Natural killer cell (primary cell): Measurements from ENCODE around the gene ETNK2. TPM values are rescaled to one million over a fixed set of nuclear protein-coding genes. Genes with fewer than 3 reads are reported as not detected.

Experiments
- ATAC-seq, 3 donors: fragments of 150-1000 bp in 2 of 3; fragments of 200-7000 bp in 1 of 3; cut with Tn5 transposase; 1 replicate in 1 of 3; 2 replicates in 2 of 3; pipeline ENCODE4 v1.10.0; 2021; ENCODE audit warnings: mild to moderate bottlenecking in 2 of 3, moderate library complexity in 2 of 3
- DNase-seq, 2 donors: peaks; one replicate each; pipeline versions ENCODE4 v3.0.0 to v3.0.0-alpha.2; 2013 to 2021; ENCODE audit warnings: mixed read lengths in 1 of 2
- H3K27ac ChIP-seq: one replicate; pipeline ENCODE4 v1.5.1; 2013; ENCODE audit warnings: mild to moderate bottlenecking, low read length
- H3K27me3 ChIP-seq: one replicate; pipeline ENCODE4 v1.6.1; 2013; ENCODE audit warnings: low read length; ENCODE audit not compliant: control insufficient read depth, insufficient read depth
- H3K36me3 ChIP-seq: one replicate; pipeline ENCODE4 v1.6.1; 2013; ENCODE audit warnings: low read length; ENCODE audit not compliant: control insufficient read depth, insufficient read depth
- H3K4me1 ChIP-seq: one replicate; pipeline ENCODE4 v1.6.1; 2013; ENCODE audit warnings: low read length; ENCODE audit not compliant: control insufficient read depth, insufficient read depth
- H3K4me3 ChIP-seq: one replicate; pipeline ENCODE4 v1.5.1; 2013; ENCODE audit warnings: low read length
- H3K9me3 ChIP-seq: one replicate; pipeline ENCODE4 v1.6.1; 2013; ENCODE audit warnings: low read length; ENCODE audit not compliant: control insufficient read depth, insufficient read depth
- H3K27ac Mint-ChIP-seq, 2 donors: one replicate each; pipeline ENCODE4 v1.8.0; 2022; ENCODE audit warnings: mild to moderate bottlenecking in 2 of 2, mixed read lengths in 2 of 2, moderate library complexity in 1 of 2
- H3K27me3 Mint-ChIP-seq, 2 donors: one replicate each; pipeline ENCODE4 v1.8.0; 2022; ENCODE audit warnings: low read depth in 2 of 2, mixed read lengths in 2 of 2
- H3K36me3 Mint-ChIP-seq: one replicate; pipeline ENCODE4 v1.8.0; 2022; ENCODE audit warnings: mixed read lengths
- H3K4me1 Mint-ChIP-seq, 2 donors: one replicate each; pipeline ENCODE4 v1.8.0; 2022; ENCODE audit warnings: mixed read lengths in 2 of 2
- H3K4me3 Mint-ChIP-seq: one replicate; pipeline ENCODE4 v1.8.0; 2022; ENCODE audit warnings: mild to moderate bottlenecking, moderate library complexity, mixed read lengths
- H3K9me3 Mint-ChIP-seq, 2 donors: one replicate each; pipeline ENCODE4 v1.8.0; 2022; ENCODE audit warnings: mixed read lengths in 2 of 2
- WGBS: methylation state at CpG from one replicate; pipeline ENCODE4 v1.1.7; 2013; ENCODE audit warnings: missing lambda C conversion rate; ENCODE audit not compliant: insufficient coverage; 5-methylcytosine and 5-hydroxymethylcytosine counted together
- intact Hi-C: fragments of 100-400 bp; cut with micrococcal nuclease; formaldehyde crosslinking; loops from one replicate; pipeline ENCODE4 v1.14.2; 2022
- total RNA-seq, 4 donors: library from RNA; stranded (reverse); fragments of 120-200 nt in 1 of 4; gene quantifications; one replicate each; pipeline versions ENCODE4 v1.2.3 to v1.2.4, GENCODE V29; 2013 to 2022
- TF ChIP-seq, protein P1 (sequence below): fragments of 200-600 bp; IDR thresholded peaks from one replicate; pipeline ENCODE4 v1.8.0; 2022; ENCODE audit warnings: antibody characterized with exemption

Gene ETNK2
- total RNA-seq, 3 donors from 2014 or later (not counting 1 experiment from before 2014, with no cell fraction given) = 5.1 to 5.8 (median 5.5) TPM

- H3K27me3 Mint-ChIP-seq = no peaks in the 10 kb centered on the region
- no peaks in the 10 kb centered on the region for H3K27me3 ChIP-seq
- no peak for ATAC-seq
- H3K4me3 Mint-ChIP-seq = no peak overlapping the region
- peaks cover 13 to 25% of the 10 kb centered on the region in 2 donors for H3K4me1 Mint-ChIP-seq
- no peaks in the 10 kb centered on the region for H3K9me3 Mint-ChIP-seq
- H3K4me3 ChIP-seq = no peak overlapping the region
- peaks cover 8% of the 10 kb centered on the region for H3K36me3 ChIP-seq
- no peak for DNase-seq
- H3K4me1 ChIP-seq = peaks cover 8% of the 10 kb centered on the region
- intact Hi-C loops = no loop called here
- H3K27ac ChIP-seq = no peak overlapping the region
- H3K9me3 ChIP-seq = no peaks in the 10 kb centered on the region
- H3K36me3 Mint-ChIP-seq = no peaks in the 10 kb centered on the region
- TF ChIP-seq, protein P1, sequence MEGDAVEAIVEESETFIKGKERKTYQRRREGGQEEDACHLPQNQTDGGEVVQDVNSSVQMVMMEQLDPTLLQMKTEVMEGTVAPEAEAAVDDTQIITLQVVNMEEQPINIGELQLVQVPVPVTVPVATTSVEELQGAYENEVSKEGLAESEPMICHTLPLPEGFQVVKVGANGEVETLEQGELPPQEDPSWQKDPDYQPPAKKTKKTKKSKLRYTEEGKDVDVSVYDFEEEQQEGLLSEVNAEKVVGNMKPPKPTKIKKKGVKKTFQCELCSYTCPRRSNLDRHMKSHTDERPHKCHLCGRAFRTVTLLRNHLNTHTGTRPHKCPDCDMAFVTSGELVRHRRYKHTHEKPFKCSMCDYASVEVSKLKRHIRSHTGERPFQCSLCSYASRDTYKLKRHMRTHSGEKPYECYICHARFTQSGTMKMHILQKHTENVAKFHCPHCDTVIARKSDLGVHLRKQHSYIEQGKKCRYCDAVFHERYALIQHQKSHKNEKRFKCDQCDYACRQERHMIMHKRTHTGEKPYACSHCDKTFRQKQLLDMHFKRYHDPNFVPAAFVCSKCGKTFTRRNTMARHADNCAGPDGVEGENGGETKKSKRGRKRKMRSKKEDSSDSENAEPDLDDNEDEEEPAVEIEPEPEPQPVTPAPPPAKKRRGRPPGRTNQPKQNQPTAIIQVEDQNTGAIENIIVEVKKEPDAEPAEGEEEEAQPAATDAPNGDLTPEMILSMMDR = no peak
- 93% methylated on average over 3 of the region's 4 CpGs for WGBS
- peak overlapping the region in 1 of 2 donors; percentile 31 for H3K27ac Mint-ChIP-seq
These were observed 37.2 kb downstream of the ETNK2 start for GRCh38 chr1:204114606-204115005.

- ATAC-seq (no peak), DNase-seq (no peak)
- H3K4me3 ChIP-seq = no peak overlapping the region
- Mint-ChIP-seq H3K4me3 (no peak overlapping the region), H3K36me3 (no peaks in the 10 kb centered on the region), H3K9me3 (no peaks in the 10 kb centered on the region), H3K27ac (peak overlapping the region; percentile 27 to 51), H3K4me1 (peaks cover 17 to 29% of the 10 kb centered on the region in 2 donors), H3K27me3 (no peaks in the 10 kb centered on the region)
- intact Hi-C loops = no loop called here
- WGBS = 72% methylated on average over 1 of the region's 1 CpG
- TF ChIP-seq, protein P1 = no peak
- H3K4me1 ChIP-seq = peaks cover 10% of the 10 kb centered on the region
- H3K27ac ChIP-seq = no peak overlapping the region
- no peaks in the 10 kb centered on the region for H3K27me3 ChIP-seq
- H3K36me3 ChIP-seq = peaks cover 6% of the 10 kb centered on the region
- H3K9me3 ChIP-seq = no peaks in the 10 kb centered on the region
These were observed 37.9 kb downstream of the ETNK2 start for GRCh38 chr1:204113896-204114295.

- intact Hi-C loops = no loop called here
- Mint-ChIP-seq H3K4me3 (no peak overlapping the region), H3K9me3 (no peaks in the 10 kb centered on the region), H3K36me3 (no peaks in the 10 kb centered on the region), H3K27ac (peak overlapping the region; percentile 31 to 51), H3K27me3 (no peaks in the 10 kb centered on the region), H3K4me1 (peaks cover 25 to 36% of the 10 kb centered on the region in 2 donors)
- peaks cover 17% of the 10 kb centered on the region for H3K4me1 ChIP-seq
- TF ChIP-seq, protein P1 = no peak
- WGBS = 76% methylated on average over 10 of the region's 11 CpGs
- no peaks in the 10 kb centered on the region for H3K27me3 ChIP-seq
- no peak overlapping the region for H3K4me3 ChIP-seq
- no peak overlapping the region for H3K27ac ChIP-seq
- ATAC-seq = no peak
- peaks cover 6% of the 10 kb centered on the region for H3K36me3 ChIP-seq
- no peak for DNase-seq
- H3K9me3 ChIP-seq = no peaks in the 10 kb centered on the region
These were observed 38.7 kb downstream of the ETNK2 start for GRCh38 chr1:204112876-204113730.
